ENCODE measurements around the gene GRIK4.

Gene GRIK4

DNA sequence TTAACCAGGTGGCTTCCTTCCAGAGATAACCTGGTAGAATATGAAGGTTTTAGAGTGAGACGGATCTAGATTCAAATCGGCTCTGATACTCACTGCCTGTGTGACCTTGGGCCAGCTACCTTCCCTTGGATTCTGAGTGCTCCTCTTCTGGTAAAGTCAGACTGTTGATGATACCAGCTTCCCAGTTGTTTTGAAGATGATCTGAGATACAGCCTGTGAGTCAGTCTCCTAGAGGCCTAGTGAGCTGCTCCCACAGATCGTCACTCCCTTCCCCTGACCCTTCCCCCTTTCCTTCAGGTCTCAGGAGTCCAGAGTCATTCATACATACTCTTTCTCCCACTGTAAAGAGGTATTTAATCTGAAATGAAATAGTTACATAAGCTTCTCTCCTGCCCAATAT is 207.8 kb downstream of the GRIK4 start:
- no peak for DNase-seq (ENCODE audit: low read depth)
- no peak overlapping the region for H3K4me3 ChIP-seq (ENCODE audit: low read depth, low read length)
- TF ChIP-seq, protein P1, sequence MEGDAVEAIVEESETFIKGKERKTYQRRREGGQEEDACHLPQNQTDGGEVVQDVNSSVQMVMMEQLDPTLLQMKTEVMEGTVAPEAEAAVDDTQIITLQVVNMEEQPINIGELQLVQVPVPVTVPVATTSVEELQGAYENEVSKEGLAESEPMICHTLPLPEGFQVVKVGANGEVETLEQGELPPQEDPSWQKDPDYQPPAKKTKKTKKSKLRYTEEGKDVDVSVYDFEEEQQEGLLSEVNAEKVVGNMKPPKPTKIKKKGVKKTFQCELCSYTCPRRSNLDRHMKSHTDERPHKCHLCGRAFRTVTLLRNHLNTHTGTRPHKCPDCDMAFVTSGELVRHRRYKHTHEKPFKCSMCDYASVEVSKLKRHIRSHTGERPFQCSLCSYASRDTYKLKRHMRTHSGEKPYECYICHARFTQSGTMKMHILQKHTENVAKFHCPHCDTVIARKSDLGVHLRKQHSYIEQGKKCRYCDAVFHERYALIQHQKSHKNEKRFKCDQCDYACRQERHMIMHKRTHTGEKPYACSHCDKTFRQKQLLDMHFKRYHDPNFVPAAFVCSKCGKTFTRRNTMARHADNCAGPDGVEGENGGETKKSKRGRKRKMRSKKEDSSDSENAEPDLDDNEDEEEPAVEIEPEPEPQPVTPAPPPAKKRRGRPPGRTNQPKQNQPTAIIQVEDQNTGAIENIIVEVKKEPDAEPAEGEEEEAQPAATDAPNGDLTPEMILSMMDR (conservative IDR thresholded peaks at IDR 0.05; ENCODE audit: low read depth, low read length) = no peak

DNA sequence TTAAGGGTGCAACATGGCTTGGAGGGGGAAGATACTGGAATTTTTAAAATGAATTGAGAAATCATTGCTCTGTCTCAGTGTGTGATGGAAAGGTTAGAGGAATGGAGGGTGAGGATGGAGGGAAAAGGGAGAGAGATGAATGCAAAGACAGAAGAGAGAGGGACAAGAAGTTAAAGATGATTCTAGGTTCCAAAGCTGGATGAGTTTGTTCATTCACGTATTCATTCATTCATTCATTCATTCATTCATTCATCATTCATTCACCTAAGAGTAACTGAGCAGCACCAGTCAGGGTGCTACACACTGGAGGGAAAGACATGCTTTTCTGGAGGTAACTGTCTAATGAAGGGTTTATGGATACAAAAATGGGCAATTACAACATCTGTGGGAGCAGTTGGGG is 209.2 kb downstream of the GRIK4 start:
- H3K4me3 ChIP-seq (ENCODE audit: low read depth, low read length) = no peak overlapping the region

DNA sequence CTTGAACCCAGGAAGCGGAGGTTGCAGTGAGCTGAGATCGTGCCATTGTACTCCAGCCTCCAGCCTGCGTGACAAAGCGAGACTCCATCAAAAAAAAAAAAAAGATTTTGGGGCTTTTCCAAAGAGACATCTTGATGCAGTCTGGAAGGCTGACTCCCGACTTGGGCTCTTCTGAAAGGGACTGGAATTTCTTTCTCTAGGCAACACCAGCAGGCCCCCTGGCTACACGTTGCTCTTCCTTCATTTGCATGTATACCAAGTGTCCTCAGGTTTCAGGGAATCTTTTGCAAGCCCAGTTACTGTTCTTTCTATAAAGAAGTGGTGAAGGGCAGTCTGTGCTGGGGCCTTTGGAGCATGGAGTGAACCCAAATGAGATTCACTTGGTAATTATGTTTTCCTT is 211.0 kb downstream of the GRIK4 start:
- TF ChIP-seq, protein P1 (conservative IDR thresholded peaks at IDR 0.05; ENCODE audit: low read depth, low read length) = no peak
- H3K4me3 ChIP-seq (ENCODE audit: low read depth, low read length) = no peak overlapping the region
- no peak for DNase-seq (ENCODE audit: low read depth)

More for the DNA sequence above, 209.2 kb downstream of the GRIK4 start:
- TF ChIP-seq, protein P1 (conservative IDR thresholded peaks at IDR 0.05; ENCODE audit: low read depth, low read length) = no peak
- no peak for DNase-seq (ENCODE audit: low read depth)

DNA sequence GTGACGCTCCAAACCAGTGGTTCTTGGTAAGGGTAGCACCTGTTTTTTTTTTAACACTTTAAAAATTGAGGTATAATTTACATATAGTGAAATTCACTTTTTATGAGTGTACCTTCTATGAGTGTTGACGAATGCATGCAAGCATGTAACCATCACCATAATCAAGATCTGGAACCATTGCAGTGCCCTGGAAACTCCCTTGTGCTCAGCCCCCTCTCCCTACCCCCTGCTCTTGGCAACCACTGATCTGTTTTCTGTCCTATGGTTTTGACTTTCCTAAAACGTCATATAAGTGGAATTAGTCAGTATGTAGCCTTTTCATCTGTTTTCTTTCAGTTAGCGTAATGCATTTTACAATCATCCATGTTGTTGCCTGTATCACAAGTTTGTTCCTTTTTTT is 212.2 kb downstream of the GRIK4 start:
- TF ChIP-seq, protein P1 (conservative IDR thresholded peaks at IDR 0.05; ENCODE audit: low read depth, low read length) = no peak
- H3K4me3 ChIP-seq (ENCODE audit: low read depth, low read length) = no peak overlapping the region
- no peak for DNase-seq (ENCODE audit: low read depth)

DNA sequence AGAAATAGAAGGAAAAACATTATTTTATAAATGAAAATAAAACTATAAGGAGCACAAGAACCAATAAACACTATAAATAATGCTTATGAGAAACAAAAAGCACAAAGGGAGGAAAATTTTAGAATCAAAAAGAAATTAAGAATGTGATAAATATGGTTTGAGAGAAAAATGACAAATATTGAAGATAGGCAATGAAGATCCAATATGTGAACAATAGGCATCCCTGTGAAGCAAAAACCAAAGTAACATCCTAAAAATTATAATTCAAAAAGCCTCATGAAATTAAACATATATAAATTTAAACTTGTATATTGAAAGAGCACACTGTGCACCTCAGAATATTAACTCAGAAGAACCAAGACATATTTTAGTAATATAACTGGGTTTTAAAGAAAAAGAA is 216.2 kb downstream of the GRIK4 start:
- no peak for DNase-seq (ENCODE audit: low read depth)
- TF ChIP-seq, protein P1 (conservative IDR thresholded peaks at IDR 0.05; ENCODE audit: low read depth, low read length) = no peak

DNA sequence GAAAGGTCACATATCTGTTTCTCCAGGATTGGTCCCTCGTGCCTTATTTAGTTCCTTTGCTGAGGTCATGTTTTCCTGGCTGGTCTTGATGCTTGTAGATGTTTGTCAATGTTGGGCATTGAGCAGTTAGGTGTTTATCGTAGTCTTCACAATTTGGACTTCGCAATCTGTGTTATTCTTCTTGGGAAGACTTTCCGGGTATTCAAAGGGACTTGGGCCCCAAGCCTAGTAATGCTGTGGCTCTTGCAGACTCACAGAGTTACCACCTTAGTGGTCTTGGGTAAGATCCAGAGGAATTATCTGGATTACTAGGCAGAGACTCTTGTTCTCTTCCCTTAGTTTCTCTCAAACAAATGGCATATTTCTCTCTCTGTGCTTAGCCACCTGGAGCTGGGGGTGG is 223.5 kb downstream of the GRIK4 start:
- TF ChIP-seq, protein P1 (conservative IDR thresholded peaks at IDR 0.05; ENCODE audit: low read depth, low read length) = no peak
- DNase-seq (ENCODE audit: low read depth) = no peak
- no peak overlapping the region for H3K4me3 ChIP-seq (ENCODE audit: low read depth, low read length)

More for the DNA sequence above, 216.2 kb downstream of the GRIK4 start:
- H3K4me3 ChIP-seq (ENCODE audit: low read depth, low read length) = no peak overlapping the region

DNA sequence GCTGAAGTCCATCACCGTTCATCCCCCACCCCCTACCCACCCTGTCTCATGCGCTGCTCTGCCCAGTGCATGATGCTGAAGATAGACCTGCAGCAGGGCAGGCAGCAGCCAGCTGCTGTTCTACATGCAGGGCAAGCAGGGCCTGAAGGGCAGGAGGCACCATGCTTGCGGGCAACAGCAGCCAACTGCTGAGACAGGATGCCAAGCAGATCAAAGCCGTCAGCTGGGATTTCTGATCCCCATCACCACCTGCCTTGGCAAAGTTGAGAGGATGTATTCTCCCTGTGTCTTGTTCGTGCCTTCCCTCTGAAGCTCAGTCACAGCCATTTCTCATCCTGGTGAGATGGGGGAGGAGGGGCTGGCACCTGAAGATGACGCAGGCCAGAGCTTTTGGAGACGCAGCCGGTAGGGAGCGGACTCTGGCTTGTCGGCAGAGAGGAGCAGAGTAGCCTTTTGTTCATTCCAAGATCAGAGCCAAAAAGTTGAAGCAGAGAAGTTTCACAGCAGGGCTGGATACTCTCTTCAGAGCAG is 227.0 kb downstream of the GRIK4 start:
- TF ChIP-seq, protein P1 (conservative IDR thresholded peaks at IDR 0.05; ENCODE audit: low read depth, low read length) = no peak
- H3K4me3 ChIP-seq (ENCODE audit: low read depth, low read length) = no peak overlapping the region
- DNase-seq (ENCODE audit: low read depth) = no peak

Data from choroid plexus epithelial cell (primary cell).